Astrocyte (in vitro differentiated cells and primary cell): ENCODE data around the gene TBC1D10B. TPM values are rescaled to one million over a fixed set of nuclear protein-coding genes. Genes with fewer than 3 reads are reported as not detected.
A peak's percentile ranks its signal among the peaks of the same experiment; 100 is the strongest.

Experiments
- DNase-seq: peaks from one replicate; pipeline ENCODE4 v3.0.0-alpha.2; 2010; ENCODE audit warnings: low read depth
- FAIRE-seq: peaks from 2 replicates; lab custom pipeline; 2011; peaks lifted over from hg19 to GRCh38; lab: Jason Lieb, UNC
- H2AFZ ChIP-seq: 2 replicates; pipeline ENCODE4 v1.6.0; 2012; ENCODE audit warnings: low read depth, low read length, inconsistent platforms
- H3K27ac ChIP-seq: 2 replicates; pipeline ENCODE4 v1.5.1; 2011; ENCODE audit warnings: low read depth, low read length, inconsistent platforms
- H3K27me3 ChIP-seq: 2 replicates; pipeline ENCODE4 v1.6.0; 2011; ENCODE audit warnings: low read length, inconsistent platforms; ENCODE audit not compliant: insufficient read depth
- H3K36me3 ChIP-seq: 2 replicates; pipeline ENCODE4 v1.5.1; 2011; ENCODE audit warnings: low read length, inconsistent platforms; ENCODE audit not compliant: insufficient read depth
- H3K4me1 ChIP-seq: 2 replicates; pipeline ENCODE4 v1.5.1; 2011; ENCODE audit warnings: low read length, inconsistent platforms; ENCODE audit not compliant: insufficient read depth
- H3K4me2 ChIP-seq: 2 replicates; pipeline ENCODE4 v1.6.0; 2012; ENCODE audit warnings: low read length, inconsistent platforms
- H3K4me3 ChIP-seq: 2 replicates; pipeline ENCODE4 v1.5.1; 2011; ENCODE audit warnings: low read depth, mild to moderate bottlenecking, low read length, inconsistent platforms; ENCODE audit not compliant: insufficient read depth
- H3K79me2 ChIP-seq: 2 replicates; pipeline ENCODE4 v1.6.0; 2012; ENCODE audit warnings: mild to moderate bottlenecking, low read length, inconsistent platforms; ENCODE audit not compliant: insufficient read depth
- H3K9ac ChIP-seq: 2 replicates; pipeline ENCODE4 v1.6.0; 2012; ENCODE audit warnings: mild to moderate bottlenecking, low read length, inconsistent platforms
- H3K9me3 ChIP-seq: 2 replicates; pipeline ENCODE4 v1.5.1; 2012; ENCODE audit warnings: low read depth, mild to moderate bottlenecking, low read length, inconsistent platforms; ENCODE audit not compliant: insufficient read depth
- H4K20me1 ChIP-seq: 2 replicates; pipeline ENCODE4 v1.6.0; 2012; ENCODE audit warnings: low read length, inconsistent platforms; ENCODE audit not compliant: insufficient read depth
- H3K27ac Mint-ChIP-seq: one replicate; pipeline ENCODE4 v1.8.0; 2021; ENCODE audit warnings: mild to moderate bottlenecking, mixed read lengths; ENCODE audit not compliant: unreplicated experiment
- H3K27me3 Mint-ChIP-seq: one replicate; pipeline ENCODE4 v1.8.0; 2021; ENCODE audit warnings: low read depth, mixed read lengths; ENCODE audit not compliant: unreplicated experiment
- H3K36me3 Mint-ChIP-seq: one replicate; pipeline ENCODE4 v1.8.0; 2021; ENCODE audit warnings: low read depth, mixed read lengths; ENCODE audit not compliant: unreplicated experiment
- H3K4me1 Mint-ChIP-seq: one replicate; pipeline ENCODE4 v1.8.0; 2021; ENCODE audit warnings: low read depth, mixed read lengths; ENCODE audit not compliant: unreplicated experiment
- H3K4me3 Mint-ChIP-seq: one replicate; pipeline ENCODE4 v1.8.0; 2021; ENCODE audit warnings: mild to moderate bottlenecking, moderate library complexity, mixed read lengths; ENCODE audit not compliant: unreplicated experiment
- H3K9me3 Mint-ChIP-seq: one replicate; pipeline ENCODE4 v1.8.0; 2021; ENCODE audit warnings: mild to moderate bottlenecking, mixed read lengths; ENCODE audit not compliant: unreplicated experiment
- CTCF ChIP-seq: IDR thresholded peaks from 2 replicates; pipeline ENCODE4 v1.5.1; 2011; ENCODE audit warnings: low read depth, mild to moderate bottlenecking, inconsistent platforms, low read length, moderate library complexity; ENCODE audit not compliant: insufficient read depth
- EZH2 ChIP-seq: IDR thresholded peaks from 2 replicates; pipeline ENCODE4 v1.6.1; 2012; ENCODE audit warnings: mild to moderate bottlenecking, low read length, inconsistent platforms; ENCODE audit not compliant: insufficient read depth
- total RNA-seq: library from RNA; stranded (reverse); gene quantifications from 2 replicates; pipeline ENCODE4 v1.2.1, GENCODE V29; 2021

TBC1D10B gene
- total RNA-seq, 1 donor from 2014 or later, result 50.8 TPM

- peaks cover 3% of the 10 kb centered on the region for H3K36me3 ChIP-seq
- Mint-ChIP-seq H3K27ac (peak overlapping the region; percentile 94), H3K9me3 (no peaks in the 10 kb centered on the region), H3K27me3 (no peaks in the 10 kb centered on the region), H3K4me1 (peaks cover 23% of the 10 kb centered on the region), H3K36me3 (peaks cover 2% of the 10 kb centered on the region), H3K4me3 (peak overlapping the region; percentile 89)
- no peaks in the 10 kb centered on the region for H3K9me3 ChIP-seq
- peaks cover 24% of the 10 kb centered on the region for H4K20me1 ChIP-seq
- peaks cover 22% of the 10 kb centered on the region for H3K4me1 ChIP-seq
- no peak overlapping the region for H3K27ac ChIP-seq
- DNase-seq (no peak), FAIRE-seq (no peak)
- H3K27me3 ChIP-seq, result no peaks in the 10 kb centered on the region
- H2AFZ ChIP-seq, result no peak overlapping the region
- no peak overlapping the region for H3K4me2 ChIP-seq
- H3K9ac ChIP-seq, result no peak overlapping the region
- no peak overlapping the region for H3K4me3 ChIP-seq
- TF ChIP-seq EZH2, result no peak
- TF ChIP-seq CTCF, result no peak
- peaks cover 28% of the 10 kb centered on the region for H3K79me2 ChIP-seq
These were observed 1.9 kb upstream of the TBC1D10B start for GRCh38 chr16:30372038-30372712.

GRCh38 chr16:30371248-30371816 lies 1.0 kb upstream of the TBC1D10B start:
- DNase-seq (no peak), FAIRE-seq (no peak)
- Mint-ChIP-seq H3K36me3 (peaks cover 4% of the 10 kb centered on the region), H3K27ac (peak overlapping the region; percentile 94), H3K9me3 (no peaks in the 10 kb centered on the region), H3K4me1 (peaks cover 26% of the 10 kb centered on the region), H3K27me3 (no peaks in the 10 kb centered on the region), H3K4me3 (peak overlapping the region; percentile 89)
- Histone ChIP-seq H3K79me2 (peaks cover 37% of the 10 kb centered on the region), H3K4me2 (peak overlapping the region; percentile 88), H3K9ac (peak overlapping the region; percentile 64), H3K4me1 (peaks cover 20% of the 10 kb centered on the region), H3K27ac (peak overlapping the region; percentile 58), H3K36me3 (peaks cover 3% of the 10 kb centered on the region), H4K20me1 (peaks cover 33% of the 10 kb centered on the region), H3K9me3 (no peaks in the 10 kb centered on the region), H3K27me3 (no peaks in the 10 kb centered on the region), H3K4me3 (peak overlapping the region; percentile 62), H2AFZ (peak overlapping the region; percentile 68)
- TF ChIP-seq EZH2 (no peak), CTCF (no peak)

GRCh38 chr16:30369938-30370455 lies 297 bp downstream of the TBC1D10B start:
- peaks cover 3% of the 10 kb centered on the region for H3K36me3 ChIP-seq
- H3K27ac ChIP-seq, result peak overlapping the region; percentile 58
- peak overlapping the region; percentile 99 for H3K4me2 ChIP-seq
- DNase-seq (no peak), FAIRE-seq (no peak)
- no peaks in the 10 kb centered on the region for H3K27me3 Mint-ChIP-seq
- TF ChIP-seq EZH2 (no peak), CTCF (no peak)
- no peak overlapping the region for H3K27ac Mint-ChIP-seq
- peak overlapping the region; percentile 85 for H3K9ac ChIP-seq
- no peak overlapping the region for H2AFZ ChIP-seq
- H3K4me3 Mint-ChIP-seq, result peak overlapping the region; percentile 89
- no peaks in the 10 kb centered on the region for H3K9me3 ChIP-seq
- peaks cover 26% of the 10 kb centered on the region for H3K4me1 Mint-ChIP-seq
- peaks cover 6% of the 10 kb centered on the region for H3K36me3 Mint-ChIP-seq
- peaks cover 50% of the 10 kb centered on the region for H3K79me2 ChIP-seq
- peaks cover 45% of the 10 kb centered on the region for H4K20me1 ChIP-seq
- H3K4me1 ChIP-seq, result peaks cover 20% of the 10 kb centered on the region
- H3K9me3 Mint-ChIP-seq, result no peaks in the 10 kb centered on the region
- H3K27me3 ChIP-seq, result no peaks in the 10 kb centered on the region
- H3K4me3 ChIP-seq, result peak overlapping the region; percentile 76
